Tibial artery (tissue), 4 donors: ENCODE results near the gene UGT1A5.

ENCODE experiments used
- DNase-seq, 2 donors: peaks; one replicate each; pipeline ENCODE4 v3.0.0-alpha.2; 2019
- H3K27ac ChIP-seq, 2 donors: fragments of 200-600 bp; sonication (generic) in 1 of 2; 1 replicate in 1 of 2; 2 replicates in 1 of 2; pipeline ENCODE4 v1.5.1; 2018 to 2019; ENCODE audit warnings: mild to moderate bottlenecking in 1 of 2
- H3K27me3 ChIP-seq, 2 donors: fragments of 200-600 bp; sonication (generic) in 1 of 2; one replicate each; pipeline versions ENCODE4 v1.5.1 to v1.6.0; 2016 to 2019
- H3K36me3 ChIP-seq, 3 donors: fragments of 200-600 bp; sonication (generic) in 2 of 3; one replicate each; pipeline ENCODE4 v1.5.1; 2016 to 2019; ENCODE audit warnings: mild to moderate bottlenecking in 2 of 3
- H3K4me1 ChIP-seq, 4 donors: fragments of 200-600 bp; sonication (generic) in 2 of 4; 1 replicate in 3 of 4; 2 replicates in 1 of 4; pipeline ENCODE4 v1.5.1; 2016 to 2019
- H3K4me3 ChIP-seq, 2 donors: fragments of 200-600 bp; sonication (generic) in 1 of 2; 1 replicate in 1 of 2; 2 replicates in 1 of 2; pipeline ENCODE4 v1.5.1; 2018 to 2019; ENCODE audit warnings: mild to moderate bottlenecking in 2 of 2
- H3K9me3 ChIP-seq, 3 donors: fragments of 200-600 bp; sonication (generic) in 1 of 3; one replicate each; pipeline ENCODE4 v1.5.1; 2016 to 2019
- intact Hi-C: fragments of 100-400 bp; cut with DNase I; formaldehyde crosslinking; loops from one replicate; pipeline ENCODE4 v1.15.0; 2023; ENCODE audit warnings: low total_unique reads
- TF ChIP-seq, protein P1 (sequence below), 2 experiments: fragments of 200-600 bp in 1 of 2; fragments of 450-650 bp in 1 of 2; IDR thresholded peaks; one replicate each; pipeline ENCODE4 v1.5.1; 2017 to 2019; ENCODE audit warnings: antibody characterized with exemption in 2 of 2, mild to moderate bottlenecking in 1 of 2, moderate library complexity in 1 of 2

UGT1A5 gene

DNA sequence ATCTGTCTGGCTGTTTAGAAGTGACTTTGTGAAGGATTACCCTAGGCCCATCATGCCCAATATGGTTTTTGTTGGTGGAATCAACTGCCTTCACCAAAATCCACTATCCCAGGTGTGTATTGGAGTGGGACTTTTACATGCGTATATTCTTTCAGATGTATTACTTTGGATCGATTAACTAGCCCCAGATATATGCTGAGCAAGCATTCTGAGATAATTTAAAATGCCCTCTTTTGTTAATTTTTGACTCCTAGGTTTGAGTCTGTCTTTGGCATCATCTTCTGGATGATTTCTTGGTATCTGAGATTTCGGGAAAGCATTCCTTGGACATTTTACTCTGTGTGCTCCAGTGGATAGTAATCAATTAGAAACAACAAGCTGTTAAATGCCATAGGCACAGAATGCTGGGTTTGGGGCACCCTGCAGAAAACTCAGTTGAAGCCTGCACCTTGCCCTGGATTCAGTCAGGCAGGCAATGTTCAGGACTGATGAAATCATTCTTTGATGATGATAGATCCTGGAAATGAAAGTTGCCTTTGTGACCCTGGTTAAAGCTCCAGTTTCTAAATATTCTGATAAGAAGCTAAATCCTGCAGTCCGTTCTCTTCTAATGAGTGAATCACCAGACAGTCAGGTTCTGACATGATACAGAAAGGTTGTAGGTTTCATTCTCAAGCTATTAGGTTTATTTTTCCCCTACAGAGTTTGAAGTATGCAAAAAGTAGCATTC is 48.5 kb downstream of the UGT1A5 start:
- intact Hi-C loops = no loop called here
- Histone ChIP-seq H3K27ac (no peak overlapping the region), H3K27me3 (no peaks in the 10 kb centered on the region), H3K4me3 (no peak overlapping the region), H3K4me1 (no peaks in the 10 kb centered on the region), H3K9me3 (no peaks in the 10 kb centered on the region), H3K36me3 (no peaks in the 10 kb centered on the region)
- TF ChIP-seq, protein P1, sequence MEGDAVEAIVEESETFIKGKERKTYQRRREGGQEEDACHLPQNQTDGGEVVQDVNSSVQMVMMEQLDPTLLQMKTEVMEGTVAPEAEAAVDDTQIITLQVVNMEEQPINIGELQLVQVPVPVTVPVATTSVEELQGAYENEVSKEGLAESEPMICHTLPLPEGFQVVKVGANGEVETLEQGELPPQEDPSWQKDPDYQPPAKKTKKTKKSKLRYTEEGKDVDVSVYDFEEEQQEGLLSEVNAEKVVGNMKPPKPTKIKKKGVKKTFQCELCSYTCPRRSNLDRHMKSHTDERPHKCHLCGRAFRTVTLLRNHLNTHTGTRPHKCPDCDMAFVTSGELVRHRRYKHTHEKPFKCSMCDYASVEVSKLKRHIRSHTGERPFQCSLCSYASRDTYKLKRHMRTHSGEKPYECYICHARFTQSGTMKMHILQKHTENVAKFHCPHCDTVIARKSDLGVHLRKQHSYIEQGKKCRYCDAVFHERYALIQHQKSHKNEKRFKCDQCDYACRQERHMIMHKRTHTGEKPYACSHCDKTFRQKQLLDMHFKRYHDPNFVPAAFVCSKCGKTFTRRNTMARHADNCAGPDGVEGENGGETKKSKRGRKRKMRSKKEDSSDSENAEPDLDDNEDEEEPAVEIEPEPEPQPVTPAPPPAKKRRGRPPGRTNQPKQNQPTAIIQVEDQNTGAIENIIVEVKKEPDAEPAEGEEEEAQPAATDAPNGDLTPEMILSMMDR (IDR thresholded peaks at IDR 0.05) = no peak
- DNase-seq = no peak

DNA sequence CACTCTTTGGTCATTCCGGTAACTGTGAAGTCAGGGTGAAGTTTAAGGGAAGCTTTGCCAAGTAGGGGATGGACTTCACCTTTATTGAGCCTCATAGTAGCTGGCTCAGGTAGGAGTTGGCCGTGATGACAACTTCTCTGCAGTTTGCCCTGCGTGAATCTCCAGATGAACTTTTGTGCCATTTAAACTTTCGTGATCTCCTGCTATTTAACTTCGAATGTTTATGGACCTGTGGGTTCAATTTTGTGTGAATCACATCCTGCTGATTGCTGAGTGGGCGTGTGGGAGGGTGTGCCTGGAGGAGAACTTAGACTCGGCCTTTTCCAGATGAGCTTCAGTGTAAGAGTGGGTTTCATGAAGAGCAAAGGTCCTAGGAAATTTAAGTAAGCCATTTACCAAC is 51.6 kb downstream of the UGT1A5 start:
- Histone ChIP-seq H3K27me3 (no peaks in the 10 kb centered on the region), H3K36me3 (no peaks in the 10 kb centered on the region), H3K4me1 (no peaks in the 10 kb centered on the region), H3K4me3 (no peak overlapping the region), H3K27ac (no peak overlapping the region), H3K9me3 (no peaks in the 10 kb centered on the region)
- intact Hi-C loops = no loop called here
- no peak for DNase-seq
- TF ChIP-seq, protein P1 (IDR thresholded peaks at IDR 0.05) = no peak

DNA sequence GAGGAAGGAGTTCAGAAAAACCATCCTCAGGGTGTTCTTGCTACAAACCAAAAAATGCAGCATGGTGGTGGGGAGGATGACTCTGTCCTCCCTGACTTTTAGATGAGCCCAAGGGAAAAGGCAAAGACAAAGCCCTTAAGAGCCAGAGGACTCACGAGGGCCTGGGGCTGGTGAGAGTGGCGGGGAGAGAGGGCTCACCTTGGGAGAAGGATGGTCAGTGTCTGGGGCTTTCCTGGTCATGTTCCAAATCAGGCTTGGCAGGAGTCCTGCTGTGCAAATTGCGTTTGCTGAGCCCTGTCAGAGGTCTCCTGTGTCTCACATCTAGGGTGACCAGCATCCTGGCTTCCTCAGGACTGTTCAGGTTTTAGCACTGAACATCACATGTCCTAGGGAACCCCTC is 52.1 kb downstream of the UGT1A5 start:
- TF ChIP-seq, protein P1 (IDR thresholded peaks at IDR 0.05) = no peak
- H3K4me3 ChIP-seq = no peak overlapping the region
- no peaks in the 10 kb centered on the region for H3K36me3 ChIP-seq
- no peak overlapping the region for H3K27ac ChIP-seq
- intact Hi-C loops = no loop called here
- DNase-seq = no peak
- H3K27me3 ChIP-seq = no peaks in the 10 kb centered on the region
- H3K4me1 ChIP-seq = no peaks in the 10 kb centered on the region
- H3K9me3 ChIP-seq = no peaks in the 10 kb centered on the region

DNA sequence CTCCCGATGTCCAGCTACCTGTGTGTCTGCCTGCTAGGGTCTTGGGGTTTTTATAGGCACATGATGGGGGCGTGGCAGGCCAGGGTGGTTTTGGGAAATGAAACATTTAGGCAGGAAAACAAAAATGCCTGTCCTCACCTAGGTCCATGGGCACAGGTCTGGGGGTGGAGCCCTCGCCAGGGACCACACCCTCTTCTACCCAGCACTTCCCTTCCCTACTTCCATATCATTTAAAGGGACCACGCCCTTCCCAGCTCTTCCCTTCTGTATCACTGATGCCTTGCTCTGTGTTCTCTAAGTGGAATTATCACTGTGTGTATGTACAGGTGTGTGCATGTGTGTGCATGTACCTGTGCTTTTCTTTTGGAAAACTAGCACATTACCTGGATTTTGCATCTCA is 53.7 kb downstream of the UGT1A5 start:
- no peak overlapping the region for H3K4me3 ChIP-seq
- intact Hi-C loops = no loop called here
- no peaks in the 10 kb centered on the region for H3K4me1 ChIP-seq
- no peaks in the 10 kb centered on the region for H3K27me3 ChIP-seq
- TF ChIP-seq, protein P1 (IDR thresholded peaks at IDR 0.05) = no peak
- no peaks in the 10 kb centered on the region for H3K36me3 ChIP-seq
- no peak for DNase-seq
- H3K9me3 ChIP-seq = no peaks in the 10 kb centered on the region
- no peak overlapping the region for H3K27ac ChIP-seq

DNA sequence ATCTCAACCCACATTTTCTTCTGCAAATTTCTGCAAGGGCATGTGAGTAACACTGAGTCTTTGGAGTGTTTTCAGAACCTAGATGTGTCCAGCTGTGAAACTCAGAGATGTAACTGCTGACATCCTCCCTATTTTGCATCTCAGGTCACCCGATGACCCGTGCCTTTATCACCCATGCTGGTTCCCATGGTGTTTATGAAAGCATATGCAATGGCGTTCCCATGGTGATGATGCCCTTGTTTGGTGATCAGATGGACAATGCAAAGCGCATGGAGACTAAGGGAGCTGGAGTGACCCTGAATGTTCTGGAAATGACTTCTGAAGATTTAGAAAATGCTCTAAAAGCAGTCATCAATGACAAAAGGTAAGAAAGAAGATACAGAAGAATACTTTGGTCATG is 55.4 kb downstream of the UGT1A5 start:
- intact Hi-C loops = no loop called here
- no peaks in the 10 kb centered on the region for H3K4me1 ChIP-seq
- no peak overlapping the region for H3K4me3 ChIP-seq
- TF ChIP-seq, protein P1 (IDR thresholded peaks at IDR 0.05) = no peak
- H3K9me3 ChIP-seq = no peaks in the 10 kb centered on the region
- H3K27ac ChIP-seq = no peak overlapping the region
- DNase-seq = no peak
- H3K36me3 ChIP-seq = no peaks in the 10 kb centered on the region
- H3K27me3 ChIP-seq = no peaks in the 10 kb centered on the region

DNA sequence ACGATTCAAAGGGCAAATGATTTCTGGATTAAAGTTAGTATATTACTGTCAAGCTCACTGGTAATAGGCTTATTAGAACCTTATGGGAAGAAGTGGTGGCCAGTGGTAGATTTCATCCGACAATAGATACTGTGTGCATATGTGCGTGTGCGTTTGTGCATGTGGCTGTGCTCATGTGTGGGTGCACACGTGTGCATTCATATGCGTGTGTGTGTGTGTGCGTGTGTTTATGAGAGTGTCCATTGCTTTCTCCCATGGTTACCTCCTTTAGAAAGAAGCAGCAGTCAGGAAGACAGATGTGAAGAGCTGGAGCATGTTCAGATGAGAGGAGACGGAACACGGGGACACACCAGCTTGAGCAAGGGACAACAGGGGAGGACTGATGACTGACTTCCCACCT is 56.6 kb downstream of the UGT1A5 start:
- H3K9me3 ChIP-seq = no peaks in the 10 kb centered on the region
- no peak overlapping the region for H3K4me3 ChIP-seq
- no peaks in the 10 kb centered on the region for H3K27me3 ChIP-seq
- no peak for DNase-seq
- H3K36me3 ChIP-seq = no peaks in the 10 kb centered on the region
- TF ChIP-seq, protein P1 (IDR thresholded peaks at IDR 0.05) = no peak
- H3K4me1 ChIP-seq = no peaks in the 10 kb centered on the region
- no peak overlapping the region for H3K27ac ChIP-seq
- intact Hi-C loops = no loop called here
